GM12865 (cell line): ENCODE results near the gene SLC1A1.

Experiments
- DNase-seq: peaks from one replicate; pipeline ENCODE4 v3.0.0; 2010; ENCODE audit warnings: low read depth
- H3K4me3 ChIP-seq: 2 replicates; pipeline ENCODE4 v1.5.1; 2011; ENCODE audit warnings: mild to moderate bottlenecking, low read depth, low read length, control low read depth
- CTCF ChIP-seq: IDR thresholded peaks from 2 replicates; pipeline ENCODE4 v1.5.1; 2011; ENCODE audit warnings: low read length, control low read depth, low read depth, inconsistent platforms; ENCODE audit not compliant: insufficient read depth; ENCODE audit errors: missing control alignments

SLC1A1 gene

GRCh38 chr9:4465910-4466309 is 24.4 kb upstream of the SLC1A1 start:
- TF ChIP-seq CTCF: no peak
- peak overlapping the region; percentile 40 for H3K4me3 ChIP-seq
- DNase-seq: peak; percentile 61

GRCh38 chr9:4475301-4475700 is 15.0 kb upstream of the SLC1A1 start:
- TF ChIP-seq CTCF: no peak
- no peak overlapping the region for H3K4me3 ChIP-seq
- no peak for DNase-seq

GRCh38 chr9:4486176-4486575 is 4.1 kb upstream of the SLC1A1 start:
- H3K4me3 ChIP-seq: no peak overlapping the region
- peak; percentile 53 for DNase-seq

GRCh38 chr9:4489562-4489918 is 728 bp upstream of the SLC1A1 start:
- H3K4me3 ChIP-seq: peak overlapping the region; percentile 83
- no peak for TF ChIP-seq CTCF
- DNase-seq: peak; percentile 26

More at GRCh38 chr9:4486176-4486575, 4.1 kb upstream of the SLC1A1 start:
- TF ChIP-seq CTCF: no peak

- peak overlapping the region; percentile 83 for H3K4me3 ChIP-seq
- peak; percentile 24 for DNase-seq
- no peak for TF ChIP-seq CTCF
These were observed 697 bp downstream of the SLC1A1 start for GRCh38 chr9:4490705-4491625.

- peak overlapping the region; percentile 83 for H3K4me3 ChIP-seq
- no peak for DNase-seq
- no peak for TF ChIP-seq CTCF
These were observed 1.3 kb downstream of the SLC1A1 start for GRCh38 chr9:4491626-4491975.

- no peak for DNase-seq
- no peak for TF ChIP-seq CTCF
- H3K4me3 ChIP-seq: no peak overlapping the region
These were observed 4.1 kb downstream of the SLC1A1 start for GRCh38 chr9:4494332-4494731.
